Measurements from ENCODE around the gene ZNF800.

ZNF800 gene

DNA sequence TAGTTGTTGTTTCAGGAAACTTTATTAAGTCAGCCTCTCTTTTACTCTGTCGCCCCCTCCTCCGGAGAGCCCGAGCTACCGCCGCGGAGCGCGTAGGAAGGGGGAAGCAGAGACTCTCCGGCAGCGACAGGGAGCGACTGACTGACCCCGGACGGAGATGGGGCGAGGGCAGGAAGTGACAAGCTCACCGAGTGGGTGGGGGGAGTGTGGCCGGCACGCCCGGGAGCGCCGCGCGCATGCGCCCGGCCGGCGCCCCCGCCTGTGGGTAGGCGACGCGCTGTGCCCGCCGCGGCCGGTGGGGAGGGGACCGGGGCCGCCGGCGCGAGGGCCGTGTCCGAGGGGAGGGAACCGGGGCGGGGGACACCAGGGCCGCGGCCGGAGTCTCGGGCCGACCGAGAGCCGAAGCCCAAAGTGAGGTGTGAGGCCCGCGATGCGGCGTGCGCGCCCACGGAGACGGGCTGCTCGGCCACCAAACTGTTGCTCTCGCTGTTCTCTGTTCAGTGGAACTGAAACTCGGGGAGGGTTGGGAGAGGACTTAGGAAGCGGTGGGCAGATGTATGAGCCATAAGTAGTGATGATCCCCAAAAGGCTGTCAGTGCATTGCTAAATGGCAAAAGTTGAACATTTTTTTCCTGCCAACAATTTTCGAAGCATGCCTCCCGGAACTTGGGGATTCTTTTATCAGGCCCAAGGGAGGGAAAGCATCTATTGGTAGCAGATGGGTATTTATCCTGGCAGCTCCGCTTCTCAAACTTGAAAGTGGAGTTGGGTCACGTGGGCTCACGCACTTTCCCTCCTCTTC, at the start of gene ZNF800 (continued):
- TF ChIP-seq PATZ1 (tag by site-specific recombination; IDR thresholded peaks at IDR 0.05): peak; percentile 46; the same call in 1 of the 2 replicates
- TF ChIP-seq ZNF544 (tag by site-specific recombination; IDR thresholded peaks at IDR 0.05): no peak
- TF ChIP-seq ZNF473 (tag by site-specific recombination; IDR thresholded peaks at IDR 0.05): no peak
- TF ChIP-seq, protein P1, sequence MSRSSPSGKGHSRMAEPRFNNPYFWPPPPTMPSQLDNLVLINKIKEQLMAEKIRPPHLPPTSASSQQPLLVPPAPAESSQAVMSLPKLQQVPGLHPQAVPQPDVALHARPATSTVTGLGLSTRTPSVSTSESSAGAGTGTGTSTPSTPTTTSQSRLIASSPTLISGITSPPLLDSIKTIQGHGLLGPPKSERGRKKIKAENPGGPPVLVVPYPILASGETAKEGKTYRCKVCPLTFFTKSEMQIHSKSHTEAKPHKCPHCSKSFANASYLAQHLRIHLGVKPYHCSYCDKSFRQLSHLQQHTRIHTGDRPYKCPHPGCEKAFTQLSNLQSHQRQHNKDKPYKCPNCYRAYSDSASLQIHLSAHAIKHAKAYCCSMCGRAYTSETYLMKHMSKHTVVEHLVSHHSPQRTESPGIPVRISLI (tag by site-specific recombination; IDR thresholded peaks at IDR 0.05): no peak; the same call in 1 of the 2 replicates
- no peak; the same call in 1 of the 2 replicates for TF ChIP-seq ZNF629 (tag by site-specific recombination; IDR thresholded peaks at IDR 0.05)
- no peak for TF ChIP-seq ZNF248 (tag by site-specific recombination; IDR thresholded peaks at IDR 0.05)
- no peak for TF ChIP-seq ZNF670 (tag by site-specific recombination; IDR thresholded peaks at IDR 0.05; ENCODE audit: low read depth)
- TF ChIP-seq, protein P2, sequence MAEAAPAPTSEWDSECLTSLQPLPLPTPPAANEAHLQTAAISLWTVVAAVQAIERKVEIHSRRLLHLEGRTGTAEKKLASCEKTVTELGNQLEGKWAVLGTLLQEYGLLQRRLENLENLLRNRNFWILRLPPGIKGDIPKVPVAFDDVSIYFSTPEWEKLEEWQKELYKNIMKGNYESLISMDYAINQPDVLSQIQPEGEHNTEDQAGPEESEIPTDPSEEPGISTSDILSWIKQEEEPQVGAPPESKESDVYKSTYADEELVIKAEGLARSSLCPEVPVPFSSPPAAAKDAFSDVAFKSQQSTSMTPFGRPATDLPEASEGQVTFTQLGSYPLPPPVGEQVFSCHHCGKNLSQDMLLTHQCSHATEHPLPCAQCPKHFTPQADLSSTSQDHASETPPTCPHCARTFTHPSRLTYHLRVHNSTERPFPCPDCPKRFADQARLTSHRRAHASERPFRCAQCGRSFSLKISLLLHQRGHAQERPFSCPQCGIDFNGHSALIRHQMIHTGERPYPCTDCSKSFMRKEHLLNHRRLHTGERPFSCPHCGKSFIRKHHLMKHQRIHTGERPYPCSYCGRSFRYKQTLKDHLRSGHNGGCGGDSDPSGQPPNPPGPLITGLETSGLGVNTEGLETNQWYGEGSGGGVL (tag by site-specific recombination; IDR thresholded peaks at IDR 0.05): peak; percentile 60
- peak; percentile 49; the same call in 1 of the 2 replicates for TF ChIP-seq ZNF2 (tag by site-specific recombination; IDR thresholded peaks at IDR 0.05)
- no peak for TF ChIP-seq ZNF768 (tag by site-specific recombination; IDR thresholded peaks at IDR 0.05)
- TF ChIP-seq KLF16 (tag by site-specific recombination; IDR thresholded peaks at IDR 0.05): no peak; the same call in 1 of the 2 replicates
- peak; percentile 53 for TF ChIP-seq SP2 (tag by site-specific recombination; IDR thresholded peaks at IDR 0.05)
- TF ChIP-seq ZFHX2 (tag by site-specific recombination; conservative IDR thresholded peaks at IDR 0.05): peak; percentile 40; the same call in 1 of the 2 replicates

- POLR2A ChIA-PET: no interaction called here
- Histone ChIP-seq H3K9me3 (ENCODE audit: control insufficient read depth, insufficient read depth, low read depth, low read length) (no peaks in the 10 kb centered on the region), H3K27ac (ENCODE audit: extremely low read depth, low read depth, low read length) (no peak overlapping the region), H3K4me3 (ENCODE audit: low read depth, low read length) (no peak overlapping the region), H3K36me3 (ENCODE audit: control insufficient read depth in 2 of 2, insufficient read depth in 1 of 2, low read length in 2 of 2) (no peaks in the 10 kb centered on the region), H3K4me1 (ENCODE audit: control insufficient read depth, insufficient read depth, low read length) (peaks cover 2% of the 10 kb centered on the region; the same call in 1 of the 2 replicates)
- CTCF ChIA-PET: interaction anchor here (2.5 kb wide), 1 partner anchor 8 kb away, joined by 13 read pairs; no protein-coding TSS in a partner anchor
- TF ChIP-seq TCF7L2 (IDR thresholded peaks at IDR 0.05; ENCODE audit: borderline replicate concordance, low read depth, low read length): no peak
- no peak for TF ChIP-seq SP3 (tag by site-specific recombination; IDR thresholded peaks at IDR 0.05)
- TF ChIP-seq YY1 (tag by site-specific recombination; IDR thresholded peaks at IDR 0.05): no peak
- no peak for TF ChIP-seq ZNF433 (tag by site-specific recombination; IDR thresholded peaks at IDR 0.05; ENCODE audit: low read depth)
- no peak for TF ChIP-seq ZNF211 (tag by site-specific recombination; IDR thresholded peaks at IDR 0.05; ENCODE audit: low read depth)
- TF ChIP-seq ZNF624 (tag by site-specific recombination; IDR thresholded peaks at IDR 0.05): no peak
- no peak for TF ChIP-seq HOXA7 (CRISPR knock-in tag; IDR thresholded peaks at IDR 0.05; ENCODE audit: borderline replicate concordance)
- TF ChIP-seq ZNF654 (tag by site-specific recombination; IDR thresholded peaks at IDR 0.05; ENCODE audit: low read depth): no peak
- TF ChIP-seq ZFP69B (tag by site-specific recombination; IDR thresholded peaks at IDR 0.05): no peak
- no peak for TF ChIP-seq ZNF239 (tag by site-specific recombination; IDR thresholded peaks at IDR 0.05)
- no peak for TF ChIP-seq ZNF792 (tag by site-specific recombination; IDR thresholded peaks at IDR 0.05)
- TF ChIP-seq ZNF555 (tag by site-specific recombination; conservative IDR thresholded peaks at IDR 0.05): no peak
- TF ChIP-seq, protein P3, sequence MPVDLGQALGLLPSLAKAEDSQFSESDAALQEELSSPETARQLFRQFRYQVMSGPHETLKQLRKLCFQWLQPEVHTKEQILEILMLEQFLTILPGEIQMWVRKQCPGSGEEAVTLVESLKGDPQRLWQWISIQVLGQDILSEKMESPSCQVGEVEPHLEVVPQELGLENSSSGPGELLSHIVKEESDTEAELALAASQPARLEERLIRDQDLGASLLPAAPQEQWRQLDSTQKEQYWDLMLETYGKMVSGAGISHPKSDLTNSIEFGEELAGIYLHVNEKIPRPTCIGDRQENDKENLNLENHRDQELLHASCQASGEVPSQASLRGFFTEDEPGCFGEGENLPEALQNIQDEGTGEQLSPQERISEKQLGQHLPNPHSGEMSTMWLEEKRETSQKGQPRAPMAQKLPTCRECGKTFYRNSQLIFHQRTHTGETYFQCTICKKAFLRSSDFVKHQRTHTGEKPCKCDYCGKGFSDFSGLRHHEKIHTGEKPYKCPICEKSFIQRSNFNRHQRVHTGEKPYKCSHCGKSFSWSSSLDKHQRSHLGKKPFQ (tag by site-specific recombination; IDR thresholded peaks at IDR 0.05): no peak
- TF ChIP-seq ZNF155 (tag by site-specific recombination; IDR thresholded peaks at IDR 0.05): no peak
- no peak for TF ChIP-seq ZNF571 (tag by site-specific recombination; IDR thresholded peaks at IDR 0.05)
- no peak for TF ChIP-seq ZNF350 (tag by site-specific recombination; IDR thresholded peaks at IDR 0.05)
Observed at GRCh38 chr7:127440206-127440605, 47.7 kb upstream of the ZNF800 start.

Data from HEK293 (cell line).